CD4-positive, alpha-beta memory T cell (primary cell): ENCODE data around the gene HOXA9. TPM values are rescaled to one million over a fixed set of nuclear protein-coding genes. Genes with fewer than 3 reads are reported as not detected.
A peak's percentile ranks its signal among the peaks of the same experiment; 100 is the strongest.

Source experiments
- CTCF ChIA-PET: fragments of 350-600 bp; sonication (Branson Sonifier 250); formaldehyde crosslinking; loops from one replicate; lab custom pipeline; 2021; ENCODE audit warnings: inconsistent platforms; ENCODE audit not compliant: partially characterized antibody; lab: Charles Lee
- POLR2A ChIA-PET: fragments of 350-600 bp; sonication (Branson Sonifier 250); formaldehyde crosslinking; loops from one replicate; lab custom pipeline; 2021; ENCODE audit not compliant: partially characterized antibody; lab: Charles Lee
- DNase-seq, 5 donors: peaks; one replicate each; pipeline versions ENCODE4 v3.0.0 to v3.0.0-alpha.2; 2020 to 2022; ENCODE audit warnings: mixed read lengths in 1 of 5
- H3K27ac ChIP-seq: one replicate; pipeline ENCODE4 v1.7.0; 2013; ENCODE audit warnings: low read depth, low read length
- H3K27me3 ChIP-seq: 2 replicates; pipeline ENCODE4 v1.7.0; 2013; ENCODE audit warnings: mild to moderate bottlenecking, low read length, moderate library complexity; ENCODE audit not compliant: insufficient read depth
- H3K36me3 ChIP-seq: 2 replicates; pipeline ENCODE4 v1.7.0; 2013; ENCODE audit warnings: mild to moderate bottlenecking, low read length, moderate library complexity; ENCODE audit not compliant: insufficient read depth
- H3K4me1 ChIP-seq: 2 replicates; pipeline ENCODE4 v1.7.0; 2013; ENCODE audit warnings: mild to moderate bottlenecking, low read length, moderate library complexity; ENCODE audit not compliant: insufficient read depth
- H3K4me3 ChIP-seq, 2 donors: one replicate each; pipeline ENCODE4 v1.7.0; 2013; ENCODE audit warnings: low read length in 2 of 2, mild to moderate bottlenecking in 1 of 2
- H3K9me3 ChIP-seq, 2 donors: one replicate each; pipeline ENCODE4 v1.7.0; 2013; ENCODE audit warnings: low read length in 2 of 2, control low read depth in 1 of 2; ENCODE audit not compliant: control insufficient read depth in 1 of 2
- H3K27ac Mint-ChIP-seq, 7 donors: one replicate each; pipeline ENCODE4 v1.8.0; 2020 to 2021; ENCODE audit warnings: mixed read lengths in 7 of 7, mild to moderate bottlenecking in 6 of 7, inconsistent platforms in 3 of 7, moderate library complexity in 3 of 7
- H3K27me3 Mint-ChIP-seq, 2 donors: one replicate each; pipeline ENCODE4 v1.8.0; 2020 to 2021; ENCODE audit warnings: mixed read lengths in 2 of 2
- H3K36me3 Mint-ChIP-seq, 2 donors: one replicate each; pipeline ENCODE4 v1.8.0; 2020 to 2021; ENCODE audit warnings: mixed read lengths in 2 of 2, inconsistent platforms in 1 of 2, mild to moderate bottlenecking in 1 of 2
- H3K4me1 Mint-ChIP-seq, 4 donors: one replicate each; pipeline ENCODE4 v1.8.0; 2020 to 2021; ENCODE audit warnings: mixed read lengths in 4 of 4, mild to moderate bottlenecking in 1 of 4
- H3K4me3 Mint-ChIP-seq, 8 donors: one replicate each; pipeline ENCODE4 v1.8.0; 2020 to 2021; ENCODE audit warnings: mixed read lengths in 8 of 8, mild to moderate bottlenecking in 7 of 8, moderate library complexity in 6 of 8, inconsistent platforms in 3 of 8
- H3K9me3 Mint-ChIP-seq, 8 donors: one replicate each; pipeline ENCODE4 v1.8.0; 2020 to 2021; ENCODE audit warnings: mixed read lengths in 8 of 8, mild to moderate bottlenecking in 5 of 8, inconsistent platforms in 3 of 8, moderate library complexity in 1 of 8
- intact Hi-C: fragments of 100-400 bp; cut with micrococcal nuclease; formaldehyde crosslinking; loops from one replicate; pipeline ENCODE4 v1.15.1; 2023
- polyA plus RNA-seq, 2 donors: library from polyadenylated mRNA; unstranded; fragments of 300-500 nt; fragmentation: Illumina TruSeq; gene quantifications; one replicate each; pipeline ENCODE4 v1.2.3, GENCODE V29; 2021
- total RNA-seq, 2 experiments: library from RNA; stranded (reverse); gene quantifications; one replicate each; pipeline ENCODE4 v1.2.3, GENCODE V29; 2021

Gene HOXA9
- total and polyA plus RNA-seq, 4 experiments from 2014 or later: not detected

DNA sequence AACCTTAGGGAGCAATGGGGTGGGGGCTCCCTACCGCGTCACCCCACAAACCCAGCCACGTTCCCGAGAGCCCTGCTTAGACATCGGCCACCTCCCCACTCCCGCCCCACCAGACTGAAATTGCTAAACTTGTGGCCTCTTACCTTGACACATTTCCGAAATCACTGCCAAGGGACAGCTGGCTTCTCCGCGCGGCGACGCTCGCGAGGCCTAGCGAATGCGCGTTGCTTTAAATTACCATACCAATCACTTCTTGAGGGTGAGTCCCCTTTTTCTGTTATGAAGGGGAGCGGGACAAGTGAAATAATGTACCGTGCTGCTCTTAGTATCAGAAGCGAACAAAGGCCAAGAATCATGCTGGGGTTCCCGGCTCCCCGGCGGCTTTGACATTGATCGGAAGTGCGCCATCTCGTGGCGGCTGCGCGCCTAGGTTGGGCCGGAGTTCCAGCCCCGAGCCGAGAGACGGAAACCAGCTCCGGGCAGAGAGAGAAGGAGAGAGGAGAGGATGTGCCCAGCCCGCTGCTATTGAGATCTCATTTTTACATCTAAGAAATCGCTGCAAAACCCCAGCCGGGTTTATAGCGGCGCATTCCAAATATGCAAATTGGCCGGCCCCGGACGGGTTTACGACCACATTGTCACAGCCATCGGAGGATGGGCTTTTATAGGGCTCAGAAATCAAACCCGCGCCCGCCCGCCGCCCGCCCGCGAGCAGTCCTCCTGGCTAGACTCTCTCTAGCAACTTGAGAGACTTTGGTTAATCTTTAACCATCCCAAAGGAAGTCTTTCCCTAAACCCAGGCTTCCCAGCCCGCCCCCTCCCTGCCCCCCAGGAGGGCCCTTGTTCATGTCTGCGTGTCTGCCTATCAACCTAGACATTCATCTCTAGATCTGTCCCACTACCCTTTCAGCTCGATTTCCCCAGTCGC lies 14.4 kb upstream of the HOXA9 start:
- Mint-ChIP-seq H3K4me1 (peaks cover 5 to 26% (median 12%) of the 10 kb centered on the region in 4 donors), H3K36me3 (peaks cover 0 to 4% of the 10 kb centered on the region in 2 donors), H3K4me3 (peak overlapping the region; percentile 9 to 79 (median 68)), H3K27ac (peak overlapping the region in 1 of 7 donors; percentile 68), H3K27me3 (peaks cover 57 to 71% of the 10 kb centered on the region in 2 donors), H3K9me3 (peaks cover 0 to 6% (median 0%) of the 10 kb centered on the region in 8 donors)
- peaks cover 45% of the 10 kb centered on the region for H3K27me3 ChIP-seq
- no peaks in the 10 kb centered on the region for H3K36me3 ChIP-seq
- peaks cover 21% of the 10 kb centered on the region for H3K4me1 ChIP-seq
- no peak overlapping the region for H3K4me3 ChIP-seq
- CTCF ChIA-PET: interaction anchor here (0.6 to 4.4 kb wide), 23 partner anchors 9 to 1324 kb away, joined by 3 to 38 read pairs (median 5); partner anchors contain the start of gene HIBADH
- DNase-seq: peak in 4 of 5 donors; percentile 49 to 63 (median 56)
- intact Hi-C loops: loop anchor here (1.0 kb wide), 1 partner anchor 11 kb away; no protein-coding TSS in a partner anchor
- POLR2A ChIA-PET: interaction anchor here (0.6 kb wide), 1 partner anchor 9 kb away, joined by 4 read pairs; no protein-coding TSS in a partner anchor
- H3K27ac ChIP-seq: no peak overlapping the region
- H3K9me3 ChIP-seq: no peaks in the 10 kb centered on the region

DNA sequence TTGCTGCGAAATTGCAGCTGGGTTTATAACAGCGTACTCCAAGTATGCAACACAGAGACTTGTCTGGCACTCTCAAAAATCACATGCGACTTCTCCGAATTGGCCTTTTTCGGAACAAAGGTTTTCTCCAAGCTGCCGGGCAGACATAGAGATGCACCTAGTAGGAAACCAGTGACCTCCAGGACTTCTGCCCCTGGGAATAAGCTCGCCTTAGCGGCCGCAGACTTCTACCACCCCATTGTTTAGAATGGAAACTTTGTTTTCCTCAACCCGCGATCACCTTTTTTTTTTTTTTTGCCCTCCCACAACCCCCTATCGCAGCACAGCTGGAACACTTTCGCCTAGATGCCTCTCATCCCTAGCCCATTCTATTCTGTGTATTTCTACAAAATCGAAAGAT lies 13.7 kb upstream of the HOXA9 start:
- Mint-ChIP-seq H3K27ac (peak overlapping the region in 1 of 7 donors; percentile 68), H3K4me1 (peaks cover 3 to 28% (median 9%) of the 10 kb centered on the region in 4 donors), H3K4me3 (no peak overlapping the region), H3K9me3 (peaks cover 0 to 3% (median 0%) of the 10 kb centered on the region in 8 donors), H3K27me3 (peaks cover 57 to 72% of the 10 kb centered on the region in 2 donors), H3K36me3 (peaks cover 0 to 4% of the 10 kb centered on the region in 2 donors)
- peaks cover 49% of the 10 kb centered on the region for H3K27me3 ChIP-seq
- no peak overlapping the region for H3K27ac ChIP-seq
- H3K4me3 ChIP-seq: no peak overlapping the region
- H3K9me3 ChIP-seq: no peaks in the 10 kb centered on the region
- CTCF ChIA-PET: interaction anchor here (0.6 to 4.4 kb wide), 21 partner anchors 8 to 1286 kb away, joined by 3 to 38 read pairs (median 5); partner anchors contain the start of genes HIBADH and HOXA3
- DNase-seq: no peak
- intact Hi-C loops: loop anchor here (1.0 kb wide), 1 partner anchor 11 kb away; no protein-coding TSS in a partner anchor
- no peaks in the 10 kb centered on the region for H3K36me3 ChIP-seq
- POLR2A ChIA-PET: interaction anchor here (0.6 to 1.0 kb wide), 2 partner anchors 9 to 561 kb away, joined by 3 read pairs; no protein-coding TSS in a partner anchor
- H3K4me1 ChIP-seq: peaks cover 23% of the 10 kb centered on the region

DNA sequence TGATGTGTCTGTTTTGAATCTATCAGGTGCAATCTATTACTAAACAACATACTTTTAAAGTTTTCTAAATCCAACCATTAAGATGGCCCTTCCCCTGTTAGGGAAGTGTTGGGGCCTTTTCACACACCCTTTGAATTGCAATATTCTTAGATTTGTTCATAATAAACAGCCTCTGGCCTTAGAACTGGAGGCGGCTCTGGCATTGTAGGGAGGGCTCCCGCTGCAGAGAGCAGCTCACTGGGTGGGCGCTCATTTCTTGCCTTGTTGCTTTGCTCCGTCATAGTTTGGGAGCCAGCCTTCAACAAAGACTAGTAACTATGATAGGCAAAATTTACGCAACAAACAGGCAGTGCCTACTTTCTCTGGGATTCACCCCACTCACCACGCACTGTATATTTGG lies 13.0 kb upstream of the HOXA9 start:
- H3K27ac ChIP-seq: no peak overlapping the region
- H3K9me3 ChIP-seq: no peaks in the 10 kb centered on the region
- no peak overlapping the region for H3K4me3 Mint-ChIP-seq
- peaks cover 19% of the 10 kb centered on the region for H3K4me1 ChIP-seq
- H3K9me3 Mint-ChIP-seq: peaks cover 0 to 3% (median 0%) of the 10 kb centered on the region in 8 donors
- H3K36me3 ChIP-seq: no peaks in the 10 kb centered on the region
- intact Hi-C loops: no loop called here
- H3K4me3 ChIP-seq: no peak overlapping the region
- H3K36me3 Mint-ChIP-seq: peaks cover 0 to 4% of the 10 kb centered on the region in 2 donors
- ChIA-PET POLR2A (interaction anchor here (1.0 kb wide), 1 partner anchor 10 kb away, joined by 3 read pairs; no protein-coding TSS in a partner anchor), CTCF (interaction anchor here (0.6 to 4.4 kb wide), 16 partner anchors 8 to 1285 kb away, joined by 3 to 38 read pairs (median 5); partner anchors contain the start of genes HIBADH and HOXA3)
- DNase-seq: no peak
- peaks cover 47% of the 10 kb centered on the region for H3K27me3 ChIP-seq
- peaks cover 2 to 24% (median 6%) of the 10 kb centered on the region in 4 donors for H3K4me1 Mint-ChIP-seq
- no peak overlapping the region for H3K27ac Mint-ChIP-seq
- peaks cover 53 to 68% of the 10 kb centered on the region in 2 donors for H3K27me3 Mint-ChIP-seq

DNA sequence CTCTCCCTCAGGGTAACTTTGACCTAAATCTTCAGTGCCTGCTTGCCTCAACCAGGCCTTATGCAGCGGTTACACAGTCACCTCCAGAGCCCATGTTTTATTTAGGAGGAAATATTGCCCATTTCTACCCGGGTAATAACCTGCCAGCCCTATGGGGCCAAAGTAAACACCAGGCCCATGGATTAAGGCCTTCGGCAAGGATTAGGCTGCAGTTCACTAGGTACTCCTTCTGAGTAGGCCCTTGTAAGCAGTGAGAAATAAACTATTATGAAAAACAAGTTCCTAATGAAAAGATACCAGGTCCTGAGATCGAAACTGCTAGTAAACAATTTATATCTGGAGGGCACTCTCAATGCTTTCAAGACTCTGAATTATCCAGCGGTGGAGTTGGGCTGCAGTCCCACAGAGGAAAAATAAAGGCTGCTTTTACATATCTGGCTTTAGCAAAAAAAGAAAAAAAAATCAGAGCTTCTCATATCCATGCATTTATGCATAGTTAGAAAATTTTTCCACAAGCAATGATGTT lies 12.5 kb upstream of the HOXA9 start:
- Mint-ChIP-seq H3K4me1 (peaks cover 2 to 24% (median 7%) of the 10 kb centered on the region in 4 donors), H3K4me3 (no peak overlapping the region), H3K36me3 (peaks cover 0 to 4% of the 10 kb centered on the region in 2 donors), H3K27me3 (peaks cover 49 to 66% of the 10 kb centered on the region in 2 donors), H3K9me3 (peaks cover 0 to 3% (median 0%) of the 10 kb centered on the region in 8 donors), H3K27ac (peak overlapping the region in 1 of 7 donors; percentile 22)
- Histone ChIP-seq H3K4me1 (peaks cover 19% of the 10 kb centered on the region), H3K9me3 (no peaks in the 10 kb centered on the region), H3K4me3 (no peak overlapping the region), H3K27me3 (peaks cover 47% of the 10 kb centered on the region), H3K27ac (no peak overlapping the region), H3K36me3 (no peaks in the 10 kb centered on the region)
- no peak for DNase-seq
- ChIA-PET CTCF (interaction anchor here (0.8 to 4.4 kb wide), 10 partner anchors 9 to 1285 kb away, joined by 3 to 38 read pairs (median 4); no protein-coding TSS in a partner anchor), POLR2A (interaction anchor here (1.0 to 1.1 kb wide), 2 partner anchors 11 to 21 kb away, joined by 3 read pairs; no protein-coding TSS in a partner anchor)
- intact Hi-C loops: no loop called here

DNA sequence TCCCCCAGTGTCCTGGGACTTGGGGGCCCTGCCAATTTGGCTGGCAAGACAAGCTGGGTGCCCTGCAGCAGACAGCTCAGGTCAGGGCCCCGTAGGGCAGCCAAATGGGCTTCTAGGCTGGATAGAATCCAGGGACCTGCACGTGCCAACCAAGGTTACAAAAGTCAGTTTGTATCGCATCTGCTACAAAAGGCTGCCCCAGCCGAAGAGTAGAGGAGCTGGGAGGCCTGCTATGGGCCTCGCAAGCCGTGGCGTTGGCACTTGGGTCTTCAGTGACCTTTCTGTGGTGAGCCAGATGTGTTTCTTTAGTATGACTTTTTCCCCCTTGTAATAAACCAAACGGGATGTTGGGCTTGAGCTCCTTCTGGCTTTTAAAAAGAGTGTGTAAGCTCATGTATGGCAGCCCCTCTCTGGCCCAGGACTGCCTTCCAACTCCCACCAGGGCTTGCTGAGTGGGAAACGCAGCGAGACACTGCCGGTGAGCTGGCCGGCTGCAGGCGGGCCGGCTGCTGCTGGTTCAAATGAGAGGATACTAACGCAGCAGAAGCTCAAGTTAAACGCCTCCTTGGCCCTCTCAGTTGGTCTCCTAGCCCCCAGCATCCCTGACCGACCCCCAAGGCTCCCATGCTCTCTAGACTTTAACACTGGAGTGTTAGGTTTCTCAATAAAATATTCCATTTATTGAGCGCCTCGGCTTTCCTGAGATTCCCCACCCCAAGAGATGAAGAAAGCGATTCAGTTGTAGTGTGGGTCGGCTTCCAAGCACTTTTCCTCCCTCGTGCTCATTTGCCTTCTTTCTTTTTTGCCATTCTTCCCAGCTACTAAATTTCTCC lies 11.8 kb upstream of the HOXA9 start:
- H3K27ac Mint-ChIP-seq: peak overlapping the region in 1 of 7 donors; percentile 22
- Histone ChIP-seq H3K9me3 (no peaks in the 10 kb centered on the region), H3K36me3 (no peaks in the 10 kb centered on the region), H3K4me3 (no peak overlapping the region), H3K4me1 (peaks cover 26% of the 10 kb centered on the region), H3K27me3 (peaks cover 48% of the 10 kb centered on the region), H3K27ac (no peak overlapping the region)
- intact Hi-C loops: no loop called here
- H3K27me3 Mint-ChIP-seq: peaks cover 49 to 64% of the 10 kb centered on the region in 2 donors
- H3K4me3 Mint-ChIP-seq: no peak overlapping the region
- ChIA-PET POLR2A (interaction anchor here (1.1 kb wide), 1 partner anchor 20 kb away, joined by 3 read pairs; no protein-coding TSS in a partner anchor), CTCF (interaction anchor here (0.8 to 4.4 kb wide), 12 partner anchors 8 to 1284 kb away, joined by 3 to 38 read pairs (median 4); partner anchors contain the start of gene HOXA11)
- peaks cover 0 to 4% of the 10 kb centered on the region in 2 donors for H3K36me3 Mint-ChIP-seq
- DNase-seq: no peak
- peaks cover 5 to 28% (median 12%) of the 10 kb centered on the region in 4 donors for H3K4me1 Mint-ChIP-seq
- peaks cover 0 to 3% (median 0%) of the 10 kb centered on the region in 8 donors for H3K9me3 Mint-ChIP-seq

DNA sequence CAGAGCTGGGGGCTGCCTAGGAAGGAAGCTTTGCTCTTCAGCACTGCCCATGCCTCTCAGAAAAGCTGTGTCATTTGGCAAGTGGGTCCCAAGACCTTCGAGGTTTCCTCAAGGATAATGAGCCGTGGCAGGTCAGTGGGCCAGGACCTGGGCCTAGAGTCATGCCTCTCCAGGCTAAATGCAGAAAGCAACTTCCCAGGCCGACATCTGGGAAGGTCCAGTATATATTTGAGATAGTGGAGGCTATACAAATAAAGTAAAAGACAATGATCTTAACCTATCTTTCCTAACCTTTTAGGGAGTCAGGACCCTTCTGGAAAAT lies 11.1 kb upstream of the HOXA9 start:
- Mint-ChIP-seq H3K4me3 (no peak overlapping the region), H3K36me3 (peaks cover 2 to 4% of the 10 kb centered on the region in 2 donors), H3K4me1 (peaks cover 9 to 35% (median 18%) of the 10 kb centered on the region in 4 donors), H3K27ac (no peak overlapping the region), H3K27me3 (peaks cover 55 to 68% of the 10 kb centered on the region in 2 donors), H3K9me3 (peaks cover 0 to 8% (median 2%) of the 10 kb centered on the region in 8 donors)
- peaks cover 33% of the 10 kb centered on the region for H3K4me1 ChIP-seq
- intact Hi-C loops: no loop called here
- no peak overlapping the region for H3K27ac ChIP-seq
- ChIA-PET POLR2A (interaction anchor here (1.1 kb wide), 1 partner anchor 20 kb away, joined by 3 read pairs; no protein-coding TSS in a partner anchor), CTCF (interaction anchor here (1.1 to 4.4 kb wide), 7 partner anchors 9 to 23 kb away, joined by 3 to 38 read pairs (median 5); partner anchors contain the start of gene HOXA11)
- DNase-seq: no peak
- peaks cover 55% of the 10 kb centered on the region for H3K27me3 ChIP-seq
- H3K4me3 ChIP-seq: no peak overlapping the region
- no peaks in the 10 kb centered on the region for H3K36me3 ChIP-seq
- H3K9me3 ChIP-seq: no peaks in the 10 kb centered on the region
